ENCODE results near the gene TNS3. TPM values are rescaled to one million over a fixed set of nuclear protein-coding genes. Genes with fewer than 3 reads are reported as not detected.
"Not testable (repeated sequence)": the region's sequence is repeated elsewhere in the genome, so short reads cannot be mapped to it uniquely, and the experiment has no call there.

The TNS3 gene
- total RNA-seq, 1 donor from 2014 or later: 5.7 TPM

- no peaks in the 10 kb centered on the region for H3K36me3 Mint-ChIP-seq (ENCODE audit: low read depth)
- intact Hi-C loops (cut with micrococcal nuclease): no loop called here
- no peaks in the 10 kb centered on the region for H3K9me3 Mint-ChIP-seq
- DNase-seq: no peak
- H3K27ac Mint-ChIP-seq: no peak overlapping the region
- no peak overlapping the region for H3K4me3 Mint-ChIP-seq
- no peaks in the 10 kb centered on the region for H3K4me1 Mint-ChIP-seq
- H3K27me3 Mint-ChIP-seq: no peaks in the 10 kb centered on the region
Measured at GRCh38 chr7:47610506-47611044, 28.7 kb upstream of the TNS3 start.

- Mint-ChIP-seq H3K36me3 (ENCODE audit: low read depth) (no peaks in the 10 kb centered on the region), H3K4me3 (no peak overlapping the region), H3K27ac (no peak overlapping the region), H3K27me3 (no peaks in the 10 kb centered on the region), H3K4me1 (no peaks in the 10 kb centered on the region), H3K9me3 (no peaks in the 10 kb centered on the region)
- intact Hi-C loops (cut with micrococcal nuclease): no loop called here
- no peak for DNase-seq
Measured at GRCh38 chr7:47609803-47610452, 28.0 kb upstream of the TNS3 start.

- DNase-seq; H3K27ac Mint-ChIP-seq; H3K9me3 Mint-ChIP-seq; H3K4me1 Mint-ChIP-seq; H3K4me3 Mint-ChIP-seq; H3K27me3 Mint-ChIP-seq; H3K36me3 Mint-ChIP-seq (ENCODE audit: low read depth); intact Hi-C loops (cut with micrococcal nuclease): not testable (repeated sequence)
Measured at GRCh38 chr7:47606593-47607046, 24.7 kb upstream of the TNS3 start.

GRCh38 chr7:47605816-47606575, 24.1 kb upstream of the TNS3 start:
- intact Hi-C loops (cut with micrococcal nuclease): no loop called here
- Mint-ChIP-seq H3K4me3 (no peak overlapping the region), H3K27me3 (no peaks in the 10 kb centered on the region), H3K4me1 (no peaks in the 10 kb centered on the region), H3K36me3 (ENCODE audit: low read depth) (no peaks in the 10 kb centered on the region), H3K27ac (no peak overlapping the region), H3K9me3 (no peaks in the 10 kb centered on the region)
- DNase-seq: no peak

GRCh38 chr7:47604496-47604890, 22.6 kb upstream of the TNS3 start:
- Mint-ChIP-seq H3K27me3 (no peaks in the 10 kb centered on the region), H3K9me3 (peaks cover 6% of the 10 kb centered on the region), H3K4me1 (no peaks in the 10 kb centered on the region), H3K36me3 (ENCODE audit: low read depth) (no peaks in the 10 kb centered on the region), H3K4me3 (no peak overlapping the region), H3K27ac (no peak overlapping the region)
- DNase-seq: no peak
- intact Hi-C loops (cut with micrococcal nuclease): no loop called here

GRCh38 chr7:47603514-47604255, 21.8 kb upstream of the TNS3 start:
- intact Hi-C loops (cut with micrococcal nuclease); H3K9me3 Mint-ChIP-seq; H3K36me3 Mint-ChIP-seq (ENCODE audit: low read depth); H3K4me3 Mint-ChIP-seq; H3K27ac Mint-ChIP-seq; H3K4me1 Mint-ChIP-seq; H3K27me3 Mint-ChIP-seq; DNase-seq: not testable (repeated sequence)

- no peaks in the 10 kb centered on the region for H3K4me1 Mint-ChIP-seq
- no peak overlapping the region for H3K27ac Mint-ChIP-seq
- H3K4me3 Mint-ChIP-seq: no peak overlapping the region
- DNase-seq: no peak
- H3K36me3 Mint-ChIP-seq (ENCODE audit: low read depth): no peaks in the 10 kb centered on the region
- H3K9me3 Mint-ChIP-seq: peaks cover 6% of the 10 kb centered on the region
- intact Hi-C loops (cut with micrococcal nuclease): no loop called here
- no peaks in the 10 kb centered on the region for H3K27me3 Mint-ChIP-seq
Measured at GRCh38 chr7:47602272-47603004, 20.5 kb upstream of the TNS3 start.

GRCh38 chr7:47601881-47602249, 20.0 kb upstream of the TNS3 start:
- intact Hi-C loops (cut with micrococcal nuclease): no loop called here
- H3K4me3 Mint-ChIP-seq: no peak overlapping the region
- no peaks in the 10 kb centered on the region for H3K27me3 Mint-ChIP-seq
- H3K36me3 Mint-ChIP-seq (ENCODE audit: low read depth): no peaks in the 10 kb centered on the region
- no peak overlapping the region for H3K27ac Mint-ChIP-seq
- H3K9me3 Mint-ChIP-seq: peaks cover 6% of the 10 kb centered on the region
- no peak for DNase-seq
- no peaks in the 10 kb centered on the region for H3K4me1 Mint-ChIP-seq

- H3K27ac Mint-ChIP-seq: no peak overlapping the region
- H3K27me3 Mint-ChIP-seq: no peaks in the 10 kb centered on the region
- peaks cover 6% of the 10 kb centered on the region for H3K9me3 Mint-ChIP-seq
- no peaks in the 10 kb centered on the region for H3K4me1 Mint-ChIP-seq
- intact Hi-C loops (cut with micrococcal nuclease): no loop called here
- no peak for DNase-seq
- no peak overlapping the region for H3K4me3 Mint-ChIP-seq
- no peaks in the 10 kb centered on the region for H3K36me3 Mint-ChIP-seq (ENCODE audit: low read depth)
Measured at GRCh38 chr7:47601119-47601880, 19.4 kb upstream of the TNS3 start.

- intact Hi-C loops (cut with micrococcal nuclease): no loop called here
- H3K9me3 Mint-ChIP-seq: peaks cover 6% of the 10 kb centered on the region
- H3K27me3 Mint-ChIP-seq: no peaks in the 10 kb centered on the region
- DNase-seq: no peak
- H3K36me3 Mint-ChIP-seq (ENCODE audit: low read depth): no peaks in the 10 kb centered on the region
- H3K4me3 Mint-ChIP-seq: no peak overlapping the region
- H3K27ac Mint-ChIP-seq: no peak overlapping the region
- no peaks in the 10 kb centered on the region for H3K4me1 Mint-ChIP-seq
Measured at GRCh38 chr7:47600199-47601118, 18.5 kb upstream of the TNS3 start.

- Mint-ChIP-seq H3K27me3 (no peaks in the 10 kb centered on the region), H3K9me3 (peaks cover 6% of the 10 kb centered on the region)
Measured at GRCh38 chr7:47597379-47597778, 15.5 kb upstream of the TNS3 start.

GRCh38 chr7:47596502-47597202, 14.7 kb upstream of the TNS3 start:
- no peak overlapping the region for H3K4me3 Mint-ChIP-seq
- peaks cover 6% of the 10 kb centered on the region for H3K9me3 Mint-ChIP-seq
- no peaks in the 10 kb centered on the region for H3K36me3 Mint-ChIP-seq (ENCODE audit: low read depth)
- H3K27ac Mint-ChIP-seq: no peak overlapping the region
- intact Hi-C loops (cut with micrococcal nuclease): no loop called here
- DNase-seq: no peak
- no peaks in the 10 kb centered on the region for H3K27me3 Mint-ChIP-seq
- H3K4me1 Mint-ChIP-seq: no peaks in the 10 kb centered on the region

More at GRCh38 chr7:47597379-47597778, 15.5 kb upstream of the TNS3 start:
- no peak overlapping the region for H3K27ac Mint-ChIP-seq
- no peaks in the 10 kb centered on the region for H3K4me1 Mint-ChIP-seq
- DNase-seq: no peak
- intact Hi-C loops (cut with micrococcal nuclease): no loop called here
- H3K36me3 Mint-ChIP-seq (ENCODE audit: low read depth): no peaks in the 10 kb centered on the region
- no peak overlapping the region for H3K4me3 Mint-ChIP-seq
